ENCODE measurements around the gene RARA.

The RARA gene

GRCh38 chr17:40309031-40309948 is at the start of gene RARA:
TSS of gene RARA (plus strand) at chr17:40309180. CDS start at chr17:40331219, 22,039 bp downstream.
- peaks cover 5 to 6% of the 10 kb centered on the region in 2 experiments; a peak in 2 of 3 replicates for H3K36me3 ChIP-seq (ENCODE audit: control insufficient read depth in 2 of 2, insufficient read depth in 1 of 2, low read length in 2 of 2)
- no peak within 1 kb of the TSS for H3K4me3 ChIP-seq (ENCODE audit: low read depth, low read length)
- H3K9me3 ChIP-seq (ENCODE audit: control insufficient read depth, insufficient read depth, low read depth, low read length), result no peaks in the 10 kb centered on the region
- peak within 1 kb of the TSS; percentile 70 for H3K27ac ChIP-seq (ENCODE audit: extremely low read depth, low read depth, low read length)
- POLR2A ChIA-PET, result interaction anchor here (0.9 to 3.3 kb wide), 4 partner anchors 12 to 45 kb away, joined by 3 to 19 read pairs (median 5); no protein-coding TSS in a partner anchor
- peaks cover 29% of the 10 kb centered on the region for H3K4me1 ChIP-seq (ENCODE audit: control insufficient read depth, insufficient read depth, low read length)
- CTCF ChIA-PET, result interaction anchor here (0.6 to 16.6 kb wide), 7 partner anchors 9 to 310 kb away, joined by 3 to 453 read pairs (median 4); partner anchors contain the start of gene GJD3
- TF ChIP-seq ZNF398 (tag by site-specific recombination; IDR thresholded peaks at IDR 0.05) (peak; percentile 62; the same call in 1 of the 2 replicates), ZNF621 (tag by site-specific recombination; IDR thresholded peaks at IDR 0.05) (no peak), ZNF184 (tag by site-specific recombination; IDR thresholded peaks at IDR 0.05) (no peak), ZNF157 (tag by site-specific recombination; IDR thresholded peaks at IDR 0.05) (no peak), ZNF776 (tag by site-specific recombination; IDR thresholded peaks at IDR 0.05; ENCODE audit: borderline replicate concordance) (no peak), KLF17 (tag by site-specific recombination; IDR thresholded peaks at IDR 0.05) (no peak), ZNF280D (tag by site-specific recombination; IDR thresholded peaks at IDR 0.05) (no peak), ZNF37A (tag by site-specific recombination; IDR thresholded peaks at IDR 0.05) (no peak), MZF1 (tag by site-specific recombination; IDR thresholded peaks at IDR 0.05; ENCODE audit: borderline replicate concordance) (no peak), ZNF792 (tag by site-specific recombination; IDR thresholded peaks at IDR 0.05) (no peak), ZBTB17 (tag by site-specific recombination; IDR thresholded peaks at IDR 0.05) (peak; percentile 94), ZNF571 (tag by site-specific recombination; IDR thresholded peaks at IDR 0.05) (no peak), YY2 (tag by site-specific recombination; IDR thresholded peaks at IDR 0.05) (no peak), ZNF660 (tag by site-specific recombination; IDR thresholded peaks at IDR 0.05) (0 out of 2 replicates have a peak, but pooled peaks have one; percentile 39), ZNF274 (IDR thresholded peaks at IDR 0.05; ENCODE audit: low read length) (no peak), ZNF274 (tag by site-specific recombination; IDR thresholded peaks at IDR 0.05; ENCODE audit: borderline replicate concordance) (no peak), ZNF148 (tag by site-specific recombination; IDR thresholded peaks at IDR 0.05; ENCODE audit: borderline replicate concordance) (no peak), ZNF785 (tag by site-specific recombination; IDR thresholded peaks at IDR 0.05) (no peak), ZBTB48 (tag by site-specific recombination; IDR thresholded peaks at IDR 0.05) (peak; percentile 11; the same call in 1 of the 2 replicates), BCL11A (tag by site-specific recombination; IDR thresholded peaks at IDR 0.05; ENCODE audit: low read depth) (no peak), KLF8 (tag by site-specific recombination; IDR thresholded peaks at IDR 0.05) (no peak), ZNF48 (tag by site-specific recombination; IDR thresholded peaks at IDR 0.05) (no peak), ZIC2 (tag by site-specific recombination; IDR thresholded peaks at IDR 0.05) (peak; percentile 49; the same call in 1 of the 2 replicates), ZBTB1 (tag by site-specific recombination; IDR thresholded peaks at IDR 0.05) (no peak), HOXA7 (CRISPR knock-in tag; IDR thresholded peaks at IDR 0.05; ENCODE audit: borderline replicate concordance) (no peak), ZNF175 (tag by site-specific recombination; IDR thresholded peaks at IDR 0.05) (no peak), KLF9 (tag by site-specific recombination; IDR thresholded peaks at IDR 0.05; ENCODE audit: low read depth) (no peak), ZSCAN30 (tag by site-specific recombination; IDR thresholded peaks at IDR 0.05) (no peak), ZNF169 (tag by site-specific recombination; IDR thresholded peaks at IDR 0.05) (no peak)
